Peyer's patch (tissue), 4 donors: ENCODE data around the gene FITM1.

Experiments used
- CTCF ChIP-seq, 6 experiments: fragments of 450-650 bp in 4 of 6; fragments of 200-600 bp in 2 of 6; sonication (generic) in 1 of 6; IDR thresholded peaks; one replicate each; pipeline ENCODE4 v1.5.1; 2017 to 2019; ENCODE audit warnings: antibody characterized with exemption in 6 of 6, mild to moderate bottlenecking in 3 of 6, moderate library complexity in 1 of 6
- POLR2A ChIP-seq, 2 donors: fragments of 450-650 bp; IDR thresholded peaks; one replicate each; pipeline ENCODE4 v1.5.1; 2017; ENCODE audit warnings: antibody characterized with exemption in 2 of 2, mild to moderate bottlenecking in 2 of 2, moderate library complexity in 2 of 2

DNA sequence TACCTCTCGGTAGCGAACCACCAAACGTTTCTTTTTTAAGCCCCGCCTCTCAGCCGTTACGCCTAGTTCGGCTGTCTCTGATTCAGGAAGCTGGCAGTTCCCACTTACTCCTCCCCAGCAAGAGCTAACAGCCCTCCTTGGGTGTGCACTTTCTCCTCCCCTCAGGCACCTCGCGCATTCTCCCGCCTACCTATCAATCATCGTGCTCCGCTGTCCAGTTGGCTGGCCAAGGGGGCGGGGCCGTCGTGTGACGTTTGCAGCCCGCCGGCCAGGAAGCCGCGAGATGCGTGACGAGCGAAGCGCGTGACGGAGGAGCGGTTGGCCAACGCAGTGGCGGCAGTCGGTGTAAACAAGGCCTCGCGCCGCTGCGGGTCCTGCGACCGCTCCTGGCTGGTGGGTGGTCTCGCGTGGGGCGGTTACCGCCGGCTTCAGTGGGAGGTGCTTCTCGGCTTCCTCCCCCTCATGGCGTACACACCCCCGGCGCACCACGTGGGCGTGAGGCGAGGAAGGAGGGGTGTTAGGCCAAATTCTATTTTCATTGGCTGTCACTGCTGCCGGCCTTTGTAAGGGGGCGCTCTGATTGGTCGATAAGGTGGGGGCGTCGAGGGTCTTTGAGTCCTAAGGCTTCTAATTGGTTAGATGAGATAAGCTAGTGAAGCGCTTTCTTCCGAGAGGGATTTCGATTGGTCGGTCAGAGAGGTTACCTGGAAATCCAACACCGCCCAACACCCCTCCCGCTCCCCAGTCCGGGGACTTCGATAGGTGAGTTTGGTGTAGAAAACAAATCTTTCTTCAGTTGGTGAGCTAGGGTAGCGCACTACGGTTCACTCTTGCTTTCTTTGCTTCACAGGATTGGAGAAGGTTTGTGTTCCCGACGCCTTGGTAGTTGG is 15.7 kb upstream of the FITM1 start, which contains the start of the genes DCAF11 and NRL:
- TF ChIP-seq CTCF (IDR thresholded peaks at IDR 0.05) = peak in 1 of 6 experiments; percentile 2
- peak; percentile 12 to 57 for TF ChIP-seq POLR2A (IDR thresholded peaks at IDR 0.05)
